Fibroblast of pulmonary artery (primary cell): Measurements from ENCODE around the gene CST8.
"Not testable (repeated sequence)": the region's sequence is repeated elsewhere in the genome, so short reads cannot be mapped to it uniquely, and the experiment has no call there.

Source experiments
- DNase-seq: peaks from one replicate; pipeline ENCODE4 v3.0.0-alpha.2; 2010; ENCODE audit warnings: low read depth
- H3K4me3 ChIP-seq: replicated peaks from 2 replicates; pipeline ENCODE4 v1.5.1; 2011; ENCODE audit warnings: low read depth, mild to moderate bottlenecking, control low read depth, low read length, moderate library complexity
- TF ChIP-seq, protein P1 (sequence below): IDR thresholded peaks from 2 replicates; pipeline ENCODE4 v1.5.1; 2011; ENCODE audit warnings: mild to moderate bottlenecking, control low read depth, low read length, inconsistent platforms; ENCODE audit errors: missing control alignments

The CST8 gene

DNA sequence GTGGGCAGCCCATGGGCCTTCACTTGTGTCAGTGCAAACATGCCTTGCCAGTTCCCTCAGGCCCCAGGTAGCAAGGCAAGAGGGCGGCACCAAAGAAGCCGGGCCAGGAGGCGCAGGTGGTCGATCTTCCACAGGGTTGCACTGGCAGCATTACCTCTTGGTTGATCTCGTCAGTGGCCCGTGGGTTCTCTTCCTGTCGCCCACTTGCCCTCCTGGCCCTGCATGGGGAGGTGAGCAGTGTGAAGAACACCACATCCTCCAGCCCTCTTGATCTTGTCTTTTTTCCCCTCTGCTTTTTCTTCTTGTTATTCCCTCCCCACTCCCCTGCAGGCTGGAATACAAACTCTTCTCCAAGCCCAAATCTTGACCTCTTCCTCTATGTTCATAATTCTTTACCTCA, 35.3 kb upstream of the CST8 start:
- DNase-seq = no peak
- TF ChIP-seq, protein P1, sequence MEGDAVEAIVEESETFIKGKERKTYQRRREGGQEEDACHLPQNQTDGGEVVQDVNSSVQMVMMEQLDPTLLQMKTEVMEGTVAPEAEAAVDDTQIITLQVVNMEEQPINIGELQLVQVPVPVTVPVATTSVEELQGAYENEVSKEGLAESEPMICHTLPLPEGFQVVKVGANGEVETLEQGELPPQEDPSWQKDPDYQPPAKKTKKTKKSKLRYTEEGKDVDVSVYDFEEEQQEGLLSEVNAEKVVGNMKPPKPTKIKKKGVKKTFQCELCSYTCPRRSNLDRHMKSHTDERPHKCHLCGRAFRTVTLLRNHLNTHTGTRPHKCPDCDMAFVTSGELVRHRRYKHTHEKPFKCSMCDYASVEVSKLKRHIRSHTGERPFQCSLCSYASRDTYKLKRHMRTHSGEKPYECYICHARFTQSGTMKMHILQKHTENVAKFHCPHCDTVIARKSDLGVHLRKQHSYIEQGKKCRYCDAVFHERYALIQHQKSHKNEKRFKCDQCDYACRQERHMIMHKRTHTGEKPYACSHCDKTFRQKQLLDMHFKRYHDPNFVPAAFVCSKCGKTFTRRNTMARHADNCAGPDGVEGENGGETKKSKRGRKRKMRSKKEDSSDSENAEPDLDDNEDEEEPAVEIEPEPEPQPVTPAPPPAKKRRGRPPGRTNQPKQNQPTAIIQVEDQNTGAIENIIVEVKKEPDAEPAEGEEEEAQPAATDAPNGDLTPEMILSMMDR = no peak
- H3K4me3 ChIP-seq = no peak overlapping the region

DNA sequence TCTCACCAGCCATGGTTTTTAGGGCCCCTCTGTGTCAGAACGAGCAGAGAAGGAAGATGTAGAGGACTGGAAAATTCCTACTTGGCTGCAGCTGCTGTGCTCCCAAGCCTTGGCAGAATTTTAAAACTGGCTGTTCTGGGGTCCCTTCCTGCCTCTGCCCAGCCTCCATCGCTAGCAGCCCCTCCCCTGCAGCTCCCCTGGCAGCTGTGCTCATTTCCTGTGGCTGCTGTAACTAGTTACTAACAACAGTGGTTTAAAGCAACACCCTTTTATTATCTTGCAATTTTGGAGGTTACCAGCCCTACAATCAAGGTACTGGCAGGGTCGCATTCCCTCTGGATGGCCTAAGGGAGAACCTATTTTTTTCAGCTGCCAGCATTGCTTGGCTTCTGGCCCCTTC, 34.5 kb upstream of the CST8 start:
- no peak overlapping the region for H3K4me3 ChIP-seq
- DNase-seq = no peak
- TF ChIP-seq, protein P1 = no peak

DNA sequence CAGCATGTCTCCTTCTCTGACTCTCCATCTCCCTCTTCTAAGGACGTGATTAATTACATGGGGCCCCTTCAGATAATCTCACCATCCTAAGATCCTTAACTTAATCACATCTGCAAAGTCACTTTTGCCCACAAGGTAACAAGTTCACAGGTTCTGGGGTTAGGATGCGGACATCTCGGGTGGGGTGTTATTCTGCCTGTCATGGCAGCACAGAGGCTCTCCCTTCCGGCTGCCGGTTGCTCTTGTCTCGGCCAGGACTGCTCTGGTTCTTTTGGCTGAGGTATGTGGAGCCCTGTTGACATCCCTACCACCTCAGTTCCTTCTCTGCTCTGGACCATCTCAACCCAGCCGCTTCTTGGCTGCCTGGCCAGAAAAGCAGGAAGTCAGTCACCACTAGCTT, 34.0 kb upstream of the CST8 start:
- no peak for DNase-seq
- no peak overlapping the region for H3K4me3 ChIP-seq
- TF ChIP-seq, protein P1 = no peak

DNA sequence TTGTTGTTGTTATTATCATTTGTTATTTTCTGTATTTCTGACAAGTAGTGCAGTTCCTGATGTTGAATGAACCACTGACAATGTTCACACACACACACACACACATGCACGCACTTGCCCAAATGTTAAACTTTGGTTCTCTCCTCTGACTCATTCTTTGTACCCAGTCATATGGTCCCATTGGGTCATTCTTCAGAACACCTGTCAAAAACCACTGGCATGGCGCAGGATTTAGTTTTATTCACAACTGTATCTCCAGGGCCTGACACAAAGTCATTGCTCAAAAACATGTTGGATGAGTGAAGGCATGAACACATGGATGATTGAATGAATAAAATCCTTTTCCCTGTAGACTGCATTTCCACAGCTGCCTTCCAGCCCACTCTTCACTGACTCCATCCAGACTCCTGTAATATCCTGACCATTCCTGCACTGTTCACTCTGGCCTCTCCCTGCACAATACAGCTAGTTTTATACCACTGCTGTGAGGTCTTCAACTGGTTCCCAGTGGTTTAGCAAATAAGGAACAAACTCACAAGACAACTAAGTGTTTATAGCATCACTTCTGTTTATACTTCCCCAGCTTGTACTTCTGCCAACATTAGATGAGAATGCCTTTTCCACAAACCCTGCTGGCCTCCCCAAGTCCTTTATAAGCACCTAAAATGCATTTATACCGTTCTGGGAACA, 31.3 kb upstream of the CST8 start:
- TF ChIP-seq, protein P1 = no peak
- no peak overlapping the region for H3K4me3 ChIP-seq
- no peak for DNase-seq

DNA sequence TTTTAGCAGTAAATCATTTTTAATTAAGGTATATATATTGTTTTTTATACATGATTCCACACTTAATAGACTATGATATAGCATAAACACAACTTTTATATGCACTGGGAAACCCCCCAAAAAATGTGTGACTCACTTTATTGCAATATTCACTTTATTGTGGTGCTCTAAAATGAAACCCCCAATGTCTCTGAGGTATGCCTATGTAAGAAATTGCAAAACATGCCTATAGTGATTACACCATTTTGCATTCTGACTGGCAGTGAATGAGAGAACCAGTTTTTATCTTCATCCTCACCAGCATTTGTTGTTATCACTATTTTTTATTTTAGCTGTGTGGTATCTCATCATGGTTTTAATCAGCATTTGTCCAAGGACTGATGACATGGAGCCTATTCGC, 29.7 kb upstream of the CST8 start:
- no peak for DNase-seq
- TF ChIP-seq, protein P1 = no peak
- H3K4me3 ChIP-seq = no peak overlapping the region

DNA sequence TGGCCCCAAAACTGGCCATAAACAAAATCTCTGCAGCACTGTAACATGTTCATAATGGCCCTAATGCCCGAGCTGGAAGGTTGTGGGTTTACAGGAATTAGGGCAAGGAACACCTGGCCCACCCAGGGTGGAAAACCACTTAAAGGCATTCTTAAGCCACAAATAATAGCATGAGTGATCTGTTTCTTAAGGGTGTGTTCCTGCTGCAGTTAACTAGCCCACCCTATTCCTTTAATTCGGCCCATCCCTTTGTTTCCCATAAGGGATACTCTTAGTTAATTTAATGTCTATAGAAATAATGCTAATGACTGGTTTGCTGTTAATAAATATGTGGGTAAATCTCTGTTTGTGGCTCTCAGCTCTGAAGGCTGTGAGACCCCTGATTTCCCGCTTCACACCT, 24.0 kb upstream of the CST8 start:
- H3K4me3 ChIP-seq, DNase-seq: not testable (repeated sequence)

DNA sequence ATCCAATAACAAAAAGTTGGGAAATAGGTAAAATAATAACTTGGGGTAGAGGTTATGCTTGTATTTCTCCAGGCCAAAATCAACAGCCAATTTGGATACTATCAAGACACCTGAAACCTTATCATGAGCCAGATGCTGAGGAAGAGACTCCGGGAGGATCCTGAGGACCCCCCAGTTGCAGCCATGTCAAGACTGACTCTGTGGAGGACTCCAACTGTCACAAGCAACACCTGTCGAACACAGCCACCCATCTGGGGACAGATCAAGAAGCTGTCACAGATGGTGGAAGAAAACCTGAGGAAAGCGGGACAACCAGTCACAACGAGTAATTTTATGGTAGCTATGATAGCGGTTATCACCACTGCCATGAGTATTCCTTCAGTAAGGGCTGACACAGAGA, 18.6 kb upstream of the CST8 start:
- H3K4me3 ChIP-seq, DNase-seq: not testable (repeated sequence)

DNA sequence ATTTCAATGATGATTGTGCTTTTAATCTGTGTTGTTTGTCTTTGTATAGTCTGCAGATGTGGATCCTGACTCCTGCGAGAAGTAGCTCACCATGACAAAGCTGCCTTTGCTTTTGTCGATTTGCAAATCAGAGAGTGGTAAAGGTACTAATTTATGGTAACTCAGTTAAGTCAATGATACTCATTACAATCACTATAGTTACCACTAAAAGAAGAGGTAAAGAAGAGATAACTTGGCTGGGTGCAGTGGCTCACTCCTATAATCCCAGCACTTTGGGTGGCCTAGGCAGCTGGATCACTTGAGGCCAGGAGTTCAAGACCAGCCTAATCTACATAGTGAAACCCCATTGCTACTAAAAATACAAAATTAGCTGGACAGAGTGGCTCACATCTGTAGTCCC, 17.6 kb upstream of the CST8 start:
- not testable (repeated sequence) for H3K4me3 ChIP-seq, DNase-seq

DNA sequence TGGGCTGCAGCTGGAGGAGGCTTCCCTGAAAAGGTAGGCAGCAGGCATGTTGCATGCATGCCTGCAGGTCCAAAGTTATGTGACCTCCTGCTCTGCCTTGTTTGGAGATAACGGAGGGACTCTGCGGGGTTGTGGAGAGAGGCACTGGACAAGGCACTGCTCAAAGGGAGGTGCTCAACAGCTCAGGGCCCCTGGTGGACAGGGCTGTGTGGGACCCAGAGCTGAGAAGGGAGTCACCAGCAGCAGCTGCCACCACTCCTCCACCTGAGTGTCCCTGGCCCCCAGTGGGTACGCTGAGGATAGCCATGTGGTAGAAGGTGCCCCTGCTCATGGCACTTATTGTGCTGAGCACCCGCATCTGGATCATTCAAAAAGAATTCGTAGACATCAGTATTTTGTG, 15.5 kb upstream of the CST8 start:
- TF ChIP-seq, protein P1 = no peak
- H3K4me3 ChIP-seq = no peak overlapping the region

More for the DNA sequence above, 15.5 kb upstream of the CST8 start:
- no peak for DNase-seq
